SHP77 treated with DMSO at 0.1 percent for 48 hours (cell line): ENCODE results near the gene STAU1.
"Not testable (repeated sequence)": the region's sequence is repeated elsewhere in the genome, so short reads cannot be mapped to it uniquely, and the experiment has no call there.

ENCODE experiments used
- DNase-seq: peaks from one replicate; lab custom pipeline; 2025; lab: John Stamatoyannopoulos, UW

Gene STAU1

GRCh38 chr20:49187851-49188641, at the start of gene STAU1:
Gene STAU1, minus strand, starts transcription at chr20:49188334. Its CDS starts 22,133 bp downstream, at chr20:49166201.
- DNase-seq: peak; percentile 79

GRCh38 chr20:49237531-49237930, 49.4 kb upstream of the STAU1 start:
- no peak for DNase-seq

- no peak for DNase-seq
Observed at GRCh38 chr20:49236301-49236700, 48.2 kb upstream of the STAU1 start.

GRCh38 chr20:49234831-49235230, 46.7 kb upstream of the STAU1 start:
- no peak for DNase-seq

GRCh38 chr20:49233226-49233625, 45.1 kb upstream of the STAU1 start:
- no peak for DNase-seq

- no peak for DNase-seq
Observed at GRCh38 chr20:49231471-49231870, 43.3 kb upstream of the STAU1 start.

GRCh38 chr20:49230561-49231133, 42.5 kb upstream of the STAU1 start:
- DNase-seq: no peak

- peak; percentile 80 for DNase-seq
Observed at GRCh38 chr20:49230021-49230420, 41.9 kb upstream of the STAU1 start.

GRCh38 chr20:49229381-49229780, 41.2 kb upstream of the STAU1 start:
- no peak for DNase-seq

- peak; percentile 25 for DNase-seq
Observed at GRCh38 chr20:49228676-49229075, 40.5 kb upstream of the STAU1 start.

- no peak for DNase-seq
Observed at GRCh38 chr20:49225896-49226295, 37.8 kb upstream of the STAU1 start.

GRCh38 chr20:49219924-49220831, 32.0 kb upstream of the STAU1 start:
- peak; percentile 1 for DNase-seq

GRCh38 chr20:49219091-49219923, 31.2 kb upstream of the STAU1 start, which contains the start of gene DDX27:
Gene DDX27, plus strand, starts transcription at chr20:49219416. Its CDS starts 33 bp downstream, at chr20:49219449.
- peak; percentile 94 for DNase-seq

GRCh38 chr20:49218739-49219090, 30.6 kb upstream of the STAU1 start:
- not testable (repeated sequence) for DNase-seq

GRCh38 chr20:49216991-49217578, 29.0 kb upstream of the STAU1 start:
- DNase-seq: peak; percentile 56

GRCh38 chr20:49215232-49215631, 27.1 kb upstream of the STAU1 start:
- no peak for DNase-seq

- DNase-seq: no peak
Observed at GRCh38 chr20:49214571-49214970, 26.4 kb upstream of the STAU1 start.

GRCh38 chr20:49210757-49211110, 22.6 kb upstream of the STAU1 start:
- no peak for DNase-seq

- DNase-seq: no peak
Observed at GRCh38 chr20:49210101-49210756, 22.1 kb upstream of the STAU1 start.

- DNase-seq: no peak
Observed at GRCh38 chr20:49207076-49207475, 18.9 kb upstream of the STAU1 start.

GRCh38 chr20:49203746-49204145, 15.6 kb upstream of the STAU1 start:
- DNase-seq: no peak
